Effector memory CD4-positive, alpha-beta T cell (primary cell): ENCODE results near the gene CDH13.

Experiments used
- DNase-seq, 3 donors: peaks; one replicate each; pipeline ENCODE4 v3.0.0-alpha.2; 2020
- H3K27ac ChIP-seq: 2 replicates; pipeline ENCODE4 v1.7.0; 2013; ENCODE audit warnings: mild to moderate bottlenecking, low read length, moderate library complexity; ENCODE audit not compliant: insufficient read depth, poor library complexity, severe bottlenecking
- H3K27me3 ChIP-seq: replicated peaks from 2 replicates; pipeline ENCODE4 v1.7.0; 2013; ENCODE audit warnings: mild to moderate bottlenecking, low read length; ENCODE audit not compliant: insufficient read depth, control insufficient read depth, poor library complexity, severe bottlenecking
- H3K36me3 ChIP-seq: 2 replicates; pipeline ENCODE4 v1.7.0; 2013; ENCODE audit warnings: mild to moderate bottlenecking, low read length, moderate library complexity; ENCODE audit not compliant: control insufficient read depth, insufficient read depth
- H3K4me1 ChIP-seq: 2 replicates; pipeline ENCODE4 v1.7.0; 2013; ENCODE audit warnings: low read length, mild to moderate bottlenecking; ENCODE audit not compliant: control insufficient read depth, insufficient read depth, poor library complexity, severe bottlenecking
- H3K4me3 ChIP-seq: 2 replicates; pipeline ENCODE4 v1.7.0; 2013; ENCODE audit warnings: low read length, low read depth, mild to moderate bottlenecking; ENCODE audit not compliant: insufficient read depth, poor library complexity, severe bottlenecking
- H3K9me3 ChIP-seq: 2 replicates; pipeline ENCODE4 v1.7.0; 2013; ENCODE audit warnings: mild to moderate bottlenecking, low read length, moderate library complexity; ENCODE audit not compliant: control insufficient read depth

Gene CDH13

GRCh38 chr16:82732461-82732860 lies 105.7 kb downstream of the CDH13 start:
- Histone ChIP-seq H3K36me3 (no peaks in the 10 kb centered on the region), H3K27ac (no peak overlapping the region), H3K9me3 (no peaks in the 10 kb centered on the region), H3K4me1 (no peaks in the 10 kb centered on the region), H3K27me3 (no peaks in the 10 kb centered on the region), H3K4me3 (no peak overlapping the region)
- DNase-seq: no peak

- no peak overlapping the region for H3K27ac ChIP-seq
- H3K4me1 ChIP-seq: no peaks in the 10 kb centered on the region
- H3K9me3 ChIP-seq: no peaks in the 10 kb centered on the region
- no peaks in the 10 kb centered on the region for H3K27me3 ChIP-seq
- H3K4me3 ChIP-seq: no peak overlapping the region
- DNase-seq: no peak
- no peaks in the 10 kb centered on the region for H3K36me3 ChIP-seq
These were observed 108.4 kb downstream of the CDH13 start for GRCh38 chr16:82735186-82735585.

- no peaks in the 10 kb centered on the region for H3K9me3 ChIP-seq
- no peak overlapping the region for H3K4me3 ChIP-seq
- no peak for DNase-seq
- H3K4me1 ChIP-seq: no peaks in the 10 kb centered on the region
- no peak overlapping the region for H3K27ac ChIP-seq
- H3K36me3 ChIP-seq: no peaks in the 10 kb centered on the region
- H3K27me3 ChIP-seq: no peaks in the 10 kb centered on the region
These were observed 108.9 kb downstream of the CDH13 start for GRCh38 chr16:82735673-82736091.

- Histone ChIP-seq H3K4me3 (no peak overlapping the region), H3K27me3 (no peaks in the 10 kb centered on the region), H3K9me3 (no peaks in the 10 kb centered on the region), H3K27ac (no peak overlapping the region), H3K4me1 (no peaks in the 10 kb centered on the region), H3K36me3 (no peaks in the 10 kb centered on the region)
- DNase-seq: no peak
These were observed 109.5 kb downstream of the CDH13 start for GRCh38 chr16:82736224-82736623.

GRCh38 chr16:82738699-82739098 lies 111.9 kb downstream of the CDH13 start:
- Histone ChIP-seq H3K36me3 (no peaks in the 10 kb centered on the region), H3K9me3 (no peaks in the 10 kb centered on the region), H3K4me3 (no peak overlapping the region), H3K27me3 (no peaks in the 10 kb centered on the region), H3K27ac (no peak overlapping the region), H3K4me1 (no peaks in the 10 kb centered on the region)
- DNase-seq: no peak

GRCh38 chr16:82741073-82741615 lies 114.4 kb downstream of the CDH13 start:
- H3K27ac ChIP-seq: no peak overlapping the region
- H3K4me3 ChIP-seq: no peak overlapping the region
- DNase-seq: no peak
- H3K27me3 ChIP-seq: no peaks in the 10 kb centered on the region
- H3K36me3 ChIP-seq: no peaks in the 10 kb centered on the region
- H3K9me3 ChIP-seq: no peaks in the 10 kb centered on the region
- H3K4me1 ChIP-seq: no peaks in the 10 kb centered on the region

- Histone ChIP-seq H3K27ac (no peak overlapping the region), H3K9me3 (no peaks in the 10 kb centered on the region), H3K27me3 (peaks cover 4% of the 10 kb centered on the region), H3K36me3 (no peaks in the 10 kb centered on the region), H3K4me3 (no peak overlapping the region), H3K4me1 (no peaks in the 10 kb centered on the region)
- no peak for DNase-seq
These were observed 118.2 kb downstream of the CDH13 start for GRCh38 chr16:82744958-82745357.

- Histone ChIP-seq H3K9me3 (no peaks in the 10 kb centered on the region), H3K4me3 (no peak overlapping the region), H3K4me1 (no peaks in the 10 kb centered on the region), H3K27me3 (peaks cover 4% of the 10 kb centered on the region), H3K27ac (no peak overlapping the region), H3K36me3 (no peaks in the 10 kb centered on the region)
- no peak for DNase-seq
These were observed 121.3 kb downstream of the CDH13 start for GRCh38 chr16:82748026-82748425.

- Histone ChIP-seq H3K4me3 (no peak overlapping the region), H3K36me3 (no peaks in the 10 kb centered on the region), H3K27ac (no peak overlapping the region), H3K4me1 (no peaks in the 10 kb centered on the region), H3K9me3 (no peaks in the 10 kb centered on the region), H3K27me3 (peaks cover 4% of the 10 kb centered on the region)
- DNase-seq: no peak
These were observed 123.3 kb downstream of the CDH13 start for GRCh38 chr16:82750068-82750467.

- H3K4me1 ChIP-seq: no peaks in the 10 kb centered on the region
- H3K9me3 ChIP-seq: no peaks in the 10 kb centered on the region
- no peaks in the 10 kb centered on the region for H3K36me3 ChIP-seq
- peaks cover 4% of the 10 kb centered on the region for H3K27me3 ChIP-seq
- no peak overlapping the region for H3K27ac ChIP-seq
- no peak for DNase-seq
- H3K4me3 ChIP-seq: no peak overlapping the region
These were observed 124.3 kb downstream of the CDH13 start for GRCh38 chr16:82751020-82751419.
